SK-N-MC (cell line): ENCODE results near the gene SPINDOC.

Experiments
- EZH2 ChIP-seq: fragments of 200-600 bp; sonication (generic); IDR thresholded peaks from one replicate; pipeline ENCODE4 v1.6.1; 2017; ENCODE audit warnings: antibody characterized with exemption
- FOXP2 ChIP-seq: optimal IDR thresholded peaks from 2 replicates; pipeline ENCODE3; 2011; ENCODE audit warnings: mild to moderate bottlenecking, moderate library complexity; ENCODE audit not compliant: insufficient read depth; ENCODE audit errors: extremely low read length, control extremely low read depth
- POLR2AphosphoS5 ChIP-seq: IDR thresholded peaks from 2 replicates; pipeline ENCODE4 v1.6.1; 2012; ENCODE audit warnings: mild to moderate bottlenecking, low read depth, low read length, borderline replicate concordance

- no peak for TF ChIP-seq EZH2
- no peak for TF ChIP-seq POLR2AphosphoS5
- TF ChIP-seq FOXP2, result no peak
These were observed 24.5 kb downstream of the SPINDOC start for GRCh38 chr11:63837739-63838138.
